Non-pigmented ciliary epithelial cell (primary cell): Measurements from ENCODE around the gene LTBR.
"Not testable (repeated sequence)": the region's sequence is repeated elsewhere in the genome, so short reads cannot be mapped to it uniquely, and the experiment has no call there.

Experiments used
- DNase-seq: peaks from one replicate; pipeline ENCODE4 v3.0.0-alpha.2; 2010; ENCODE audit warnings: low read depth

The LTBR gene

DNA sequence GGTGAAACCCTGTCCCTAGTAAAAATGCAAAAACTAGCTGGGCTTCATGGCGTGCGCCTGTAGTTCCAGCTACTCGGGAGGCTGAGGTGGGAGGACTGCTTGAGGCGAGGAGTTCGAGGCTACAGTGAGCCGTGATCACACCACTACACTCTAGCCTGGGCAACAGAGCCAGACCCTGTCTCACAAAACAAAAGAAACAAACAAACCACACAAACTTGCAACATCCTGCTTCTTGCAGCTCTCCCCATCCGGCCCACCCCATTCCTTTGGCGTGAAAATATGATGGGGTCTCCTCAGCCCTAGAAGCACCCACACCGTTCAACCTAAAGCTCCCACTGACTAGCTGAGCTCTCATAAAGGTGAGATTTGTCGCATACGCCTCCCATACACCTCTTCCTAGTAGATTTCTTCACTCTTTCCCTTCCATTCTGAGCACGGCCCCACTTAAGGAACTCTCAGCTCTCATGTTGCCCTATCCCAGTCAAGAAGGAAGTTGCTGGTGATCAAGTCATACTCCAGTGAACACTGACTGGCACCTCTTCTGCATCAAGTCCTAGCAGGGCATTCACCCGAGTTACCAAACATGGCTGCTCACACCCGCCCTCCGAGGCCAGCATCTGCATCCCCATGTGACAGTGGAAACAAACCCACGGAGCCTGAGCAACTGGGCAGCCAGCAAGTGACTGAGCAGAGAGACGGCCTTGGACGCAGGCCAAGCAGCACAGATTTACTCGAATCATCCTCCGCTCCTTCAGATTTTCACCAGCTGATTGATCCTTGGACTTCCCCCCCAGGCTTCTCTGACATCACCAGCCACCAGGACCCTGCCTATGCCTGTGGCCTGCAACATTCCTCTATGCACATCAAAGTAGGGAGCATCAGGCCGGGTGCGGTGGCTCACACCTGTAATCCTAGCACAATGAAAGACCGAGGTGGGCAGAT, 41.9 kb downstream of the LTBR start:
- DNase-seq, result no peak

DNA sequence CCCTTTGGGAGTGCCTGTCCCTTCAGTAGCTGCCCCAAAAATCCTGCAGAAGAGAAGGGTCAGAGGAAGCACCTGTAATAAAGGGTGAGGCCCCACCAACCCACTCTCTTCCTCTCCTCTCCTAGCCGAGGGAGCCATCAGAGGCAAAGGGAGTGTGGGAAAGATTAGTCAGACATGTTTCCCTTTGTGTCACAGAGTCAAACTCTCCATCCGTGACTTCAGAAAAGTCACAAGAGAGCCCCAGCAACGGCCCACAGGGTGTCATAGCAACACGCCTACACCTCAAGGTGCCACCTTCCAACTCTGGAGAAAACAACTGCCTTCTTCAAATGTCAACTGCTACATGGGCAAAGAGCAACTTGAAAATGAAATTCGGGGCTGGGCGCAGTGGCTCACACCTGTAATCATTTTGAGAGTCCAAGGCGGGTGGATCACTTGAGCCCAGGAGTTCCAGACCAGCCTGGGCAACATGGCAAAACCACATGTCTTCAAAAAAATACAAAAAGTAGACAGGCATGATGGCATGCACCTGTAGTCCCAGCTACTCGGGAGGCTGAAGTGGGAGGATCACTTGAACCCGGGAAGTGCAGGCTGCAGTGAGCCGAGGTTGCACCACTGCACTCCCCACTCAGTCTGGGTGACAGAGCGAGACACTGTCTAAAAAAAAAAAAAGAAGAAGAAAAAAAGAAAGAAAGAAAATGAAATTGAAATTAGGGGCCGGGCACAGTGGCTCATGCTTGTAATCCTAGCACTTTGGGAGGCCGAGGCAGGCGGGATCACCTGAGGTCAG, 43.1 kb downstream of the LTBR start:
- DNase-seq, result no peak

DNA sequence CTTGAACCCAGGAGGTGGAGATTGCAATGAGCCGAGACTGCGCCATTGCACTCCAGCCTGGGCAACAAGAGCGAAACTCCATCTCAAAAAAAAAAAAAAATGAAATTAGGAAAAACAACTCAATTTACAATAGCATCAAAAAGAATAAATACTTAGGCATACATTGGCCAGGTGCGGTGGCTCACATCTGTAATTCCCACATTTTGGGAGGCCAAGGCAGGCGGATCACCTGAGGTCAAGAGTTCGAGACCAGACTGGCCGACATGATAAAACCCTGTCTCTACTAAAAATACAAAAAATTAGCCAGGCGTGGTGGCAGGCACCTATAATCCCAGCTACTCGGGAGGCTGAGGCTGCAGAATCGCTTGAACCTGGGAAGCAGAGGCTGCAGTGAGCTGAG, 43.8 kb downstream of the LTBR start:
- not testable (repeated sequence) for DNase-seq

DNA sequence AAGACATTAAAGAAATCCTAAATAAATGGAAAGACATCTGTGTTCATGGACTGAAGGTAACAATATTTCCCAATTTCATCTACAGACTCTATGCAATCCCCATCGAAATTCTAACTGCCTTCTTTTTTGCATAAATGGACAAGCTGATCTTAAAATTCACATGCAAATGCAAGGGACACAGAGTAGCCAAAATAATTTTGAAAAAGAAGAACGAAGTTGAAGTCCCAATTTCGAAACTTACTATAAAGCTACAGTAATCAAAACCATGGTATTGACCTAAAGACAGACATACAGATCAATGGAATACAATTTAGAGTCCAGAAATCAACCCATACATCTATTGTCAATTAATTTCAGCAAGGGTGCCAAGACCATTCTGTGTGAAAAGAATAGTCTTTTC, 44.4 kb downstream of the LTBR start:
- DNase-seq, result no peak

DNA sequence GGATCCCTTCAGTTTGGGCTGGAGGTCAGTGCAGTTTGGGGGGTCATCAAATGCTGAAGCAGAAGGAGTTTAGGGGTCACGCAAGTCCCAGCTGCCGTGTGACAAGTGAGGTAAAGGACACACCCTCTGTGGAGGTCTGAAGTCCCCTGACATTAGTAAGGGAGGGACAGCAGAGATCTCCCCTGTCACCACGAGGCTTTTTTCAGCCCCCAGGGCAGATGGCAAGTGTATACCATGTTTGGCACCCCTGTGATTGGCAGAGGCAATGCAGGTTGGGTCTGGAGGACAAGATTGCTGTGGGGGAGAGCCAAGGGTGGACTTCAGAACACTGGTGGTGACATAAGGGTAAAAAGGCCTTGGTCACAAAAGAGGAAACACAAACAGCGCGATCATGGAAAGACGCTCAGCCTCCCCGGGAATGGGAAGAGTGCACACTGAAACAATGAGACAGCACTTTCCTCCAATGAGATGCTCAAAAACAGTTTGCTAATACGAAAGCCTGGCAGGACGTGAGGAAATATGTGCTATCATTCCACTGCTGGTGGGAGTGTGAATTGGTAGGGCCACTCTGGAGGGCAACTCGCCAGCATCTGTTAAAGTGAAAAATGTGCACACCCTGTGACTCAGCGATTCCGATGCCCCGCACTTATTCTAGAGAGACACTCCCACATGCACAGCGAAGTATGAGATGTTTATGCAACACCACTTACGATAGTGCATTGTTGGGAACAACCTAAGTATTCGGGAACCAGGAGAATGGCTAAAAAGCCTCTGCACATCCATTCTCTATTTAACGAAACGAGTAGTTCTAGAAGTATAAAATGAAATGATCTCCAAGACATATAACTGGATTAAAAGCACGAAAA, 46.4 kb downstream of the LTBR start:
- DNase-seq, result peak; percentile 58

DNA sequence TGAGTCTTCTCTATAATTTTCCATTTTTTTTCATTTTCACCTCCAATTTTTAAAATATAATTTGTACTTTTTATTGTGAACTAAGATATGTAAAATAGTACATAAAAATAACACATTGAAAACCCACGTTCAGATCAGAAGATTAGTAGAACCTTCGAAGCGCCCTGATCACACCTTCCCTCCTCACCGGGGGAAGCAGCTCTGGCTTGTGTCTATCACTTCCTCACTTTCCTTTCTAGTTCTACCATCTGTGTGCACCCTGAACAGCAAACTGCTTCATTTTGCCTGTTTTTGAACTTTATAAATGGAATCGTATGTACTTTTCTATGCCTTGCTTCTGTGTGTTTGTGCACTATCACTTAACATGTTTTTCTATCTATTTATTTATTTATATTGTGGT, 49.0 kb downstream of the LTBR start:
- DNase-seq, result no peak

DNA sequence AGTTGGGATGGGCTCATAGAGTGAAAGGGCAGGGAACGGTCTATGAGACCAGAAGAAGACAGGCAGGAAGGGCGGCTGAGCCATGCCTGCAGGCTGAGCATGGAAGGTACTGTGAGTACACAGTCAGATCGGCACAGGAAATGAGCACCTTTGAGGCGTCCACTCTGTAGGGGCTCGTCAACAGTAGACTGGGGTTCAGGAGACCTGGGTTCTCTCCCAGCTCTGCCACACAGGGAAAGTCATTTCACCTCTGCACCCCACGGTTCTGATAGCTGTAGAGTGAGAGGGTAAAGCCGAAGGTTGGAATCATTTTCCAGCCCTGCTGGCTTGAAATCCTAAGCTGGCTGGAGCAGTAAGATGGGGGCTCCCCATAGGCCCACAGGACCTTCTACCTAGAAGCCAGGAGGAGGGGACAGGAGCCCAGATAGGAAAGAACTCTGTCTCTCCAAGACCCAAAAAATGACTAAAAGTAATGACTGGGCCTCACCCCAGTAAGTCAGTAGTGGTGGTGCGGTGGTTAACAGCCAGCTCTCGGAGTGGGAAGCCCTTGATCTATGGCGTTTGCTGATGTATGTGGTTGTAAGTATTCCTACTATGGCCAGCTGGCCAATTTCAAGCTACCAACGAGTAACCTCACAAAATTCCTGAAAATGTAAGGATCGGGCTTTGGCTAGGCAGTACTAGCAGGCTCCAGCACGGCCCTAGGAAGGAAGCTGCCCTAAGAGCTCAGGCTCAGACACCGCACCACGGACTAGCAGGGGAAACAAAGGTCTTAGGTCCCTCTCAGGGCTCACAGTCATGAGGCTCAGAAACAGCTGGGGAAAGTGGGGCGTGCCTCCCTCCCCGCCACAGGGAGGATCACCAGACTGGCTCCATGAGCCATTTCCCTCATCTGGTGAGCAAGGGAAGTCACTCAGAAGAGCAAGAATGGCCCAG, 50.5 kb downstream of the LTBR start:
- DNase-seq, result no peak

DNA sequence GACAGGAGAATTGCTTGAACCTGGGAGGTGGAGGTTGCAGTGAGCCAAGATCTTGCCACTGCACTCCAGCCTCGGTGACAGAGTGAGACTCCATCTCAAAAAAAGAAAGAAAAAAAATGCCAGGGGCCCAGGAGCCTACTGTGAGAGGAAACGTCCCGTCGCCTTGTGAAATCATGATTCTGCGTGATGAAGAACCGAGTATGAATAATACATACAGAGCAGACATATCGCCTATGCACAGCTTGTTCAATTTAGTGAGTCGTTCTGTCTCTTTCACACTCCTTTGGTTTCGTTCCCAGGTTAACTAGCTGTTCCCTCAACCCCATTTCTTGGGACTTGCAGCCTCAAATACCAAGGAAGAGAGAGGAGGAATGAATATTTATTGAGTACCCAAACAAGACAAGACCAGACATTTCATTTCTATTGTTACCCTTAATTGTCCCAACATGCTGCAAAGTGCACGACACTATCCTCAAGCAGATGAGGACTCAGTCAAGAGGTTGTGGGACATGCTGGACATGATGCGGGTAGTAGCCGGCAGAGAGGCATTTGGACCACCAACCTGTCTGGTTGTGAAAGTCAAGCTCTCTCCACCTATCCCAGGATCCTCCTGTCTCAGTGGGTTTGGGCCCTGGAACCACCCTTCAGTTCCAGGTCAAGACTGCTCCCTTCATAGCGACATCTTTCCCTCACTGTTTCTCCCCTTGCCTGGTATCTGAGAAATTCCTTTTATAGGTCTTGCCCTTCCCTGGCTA, 52.2 kb downstream of the LTBR start:
- no peak for DNase-seq

DNA sequence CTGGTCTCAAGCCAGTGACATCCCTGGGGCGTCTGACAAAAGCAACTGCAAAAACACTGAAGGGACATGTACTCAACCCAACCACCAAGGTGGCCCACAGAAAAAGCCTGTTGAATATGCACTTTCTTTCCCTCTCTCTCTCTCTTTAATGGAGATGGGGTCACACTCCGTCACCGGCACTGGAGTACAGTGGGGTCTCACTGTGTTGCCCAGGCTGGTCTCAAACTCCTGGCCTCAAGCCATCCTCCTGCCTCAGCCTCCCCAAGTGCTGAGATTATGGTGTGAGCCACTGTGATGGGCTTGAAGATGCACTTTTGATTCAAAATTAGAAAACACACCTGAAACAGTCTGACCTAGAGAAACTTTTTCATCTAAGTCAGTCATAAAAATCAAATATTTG, 53.6 kb downstream of the LTBR start:
- DNase-seq, result no peak

DNA sequence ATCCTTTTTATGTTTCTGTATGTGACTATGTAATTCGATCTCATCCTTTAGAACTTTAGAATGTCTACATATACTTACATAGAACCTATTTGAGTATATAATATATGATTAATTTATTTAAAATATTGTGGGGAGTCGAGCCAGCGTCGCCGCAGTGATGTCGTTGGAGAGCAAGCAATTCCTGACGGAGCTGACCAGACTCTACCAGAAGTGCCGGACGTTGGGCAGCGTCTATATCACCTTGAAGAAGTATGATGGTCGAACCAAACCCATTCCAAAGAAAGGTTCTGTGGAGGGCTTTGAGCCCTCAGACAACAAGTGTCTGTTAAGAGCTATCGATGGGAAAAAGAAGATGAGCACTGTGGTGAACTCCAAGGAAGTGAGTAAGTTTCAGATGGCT, 54.4 kb downstream of the LTBR start:
- no peak for DNase-seq

DNA sequence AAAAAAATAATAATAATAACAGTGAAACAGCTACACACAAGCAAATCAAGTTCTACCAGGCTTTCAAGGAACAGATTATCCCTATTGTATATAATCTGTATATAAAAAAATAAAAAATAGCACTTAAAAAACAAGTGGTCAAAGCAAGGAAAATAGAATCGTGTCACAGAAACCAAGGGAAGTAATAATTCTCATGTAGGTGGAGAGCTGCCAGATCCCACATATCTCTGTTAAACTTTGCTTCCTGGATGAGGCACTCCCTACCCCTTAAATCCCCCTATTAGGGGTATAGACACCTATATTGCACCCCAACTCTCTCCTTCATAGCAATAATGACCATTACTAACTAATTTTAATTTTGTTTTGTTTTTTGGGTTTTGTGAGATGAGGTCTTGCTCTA, 56.4 kb downstream of the LTBR start:
- no peak for DNase-seq
